ENCODE results near the gene SDHAF3. TPM values are rescaled to one million over a fixed set of nuclear protein-coding genes. Genes with fewer than 3 reads are reported as not detected.

Gene SDHAF3
- total and polyA plus RNA-seq, 2 donors (not counting 1 experiment from before 2014, with no cell fraction given) = 7.3 to 12.6 TPM

DNA sequence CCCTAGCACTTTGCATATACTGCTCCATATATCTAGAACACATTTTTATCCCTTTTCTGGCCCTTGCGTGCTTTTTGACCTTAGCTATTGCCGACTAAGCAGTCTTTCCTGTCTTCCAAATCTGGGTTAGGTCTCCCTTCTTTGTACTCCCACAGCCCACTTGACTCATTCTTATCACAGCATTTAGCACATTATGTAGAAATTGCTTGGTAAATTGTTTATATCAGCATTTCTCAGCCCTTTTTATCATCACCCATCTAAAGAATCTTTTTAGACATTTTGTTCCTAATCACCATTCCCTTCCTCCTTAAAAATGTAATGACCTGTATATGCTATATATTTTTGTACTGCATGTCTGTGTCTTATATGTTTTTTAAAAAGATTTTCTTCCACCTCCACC lies 101.7 kb downstream of the SDHAF3 start:
- TF ChIP-seq EZH2 (IDR thresholded peaks at IDR 0.05; ENCODE audit: low read length, missing control alignments) = no peak
- TF ChIP-seq, protein P1, sequence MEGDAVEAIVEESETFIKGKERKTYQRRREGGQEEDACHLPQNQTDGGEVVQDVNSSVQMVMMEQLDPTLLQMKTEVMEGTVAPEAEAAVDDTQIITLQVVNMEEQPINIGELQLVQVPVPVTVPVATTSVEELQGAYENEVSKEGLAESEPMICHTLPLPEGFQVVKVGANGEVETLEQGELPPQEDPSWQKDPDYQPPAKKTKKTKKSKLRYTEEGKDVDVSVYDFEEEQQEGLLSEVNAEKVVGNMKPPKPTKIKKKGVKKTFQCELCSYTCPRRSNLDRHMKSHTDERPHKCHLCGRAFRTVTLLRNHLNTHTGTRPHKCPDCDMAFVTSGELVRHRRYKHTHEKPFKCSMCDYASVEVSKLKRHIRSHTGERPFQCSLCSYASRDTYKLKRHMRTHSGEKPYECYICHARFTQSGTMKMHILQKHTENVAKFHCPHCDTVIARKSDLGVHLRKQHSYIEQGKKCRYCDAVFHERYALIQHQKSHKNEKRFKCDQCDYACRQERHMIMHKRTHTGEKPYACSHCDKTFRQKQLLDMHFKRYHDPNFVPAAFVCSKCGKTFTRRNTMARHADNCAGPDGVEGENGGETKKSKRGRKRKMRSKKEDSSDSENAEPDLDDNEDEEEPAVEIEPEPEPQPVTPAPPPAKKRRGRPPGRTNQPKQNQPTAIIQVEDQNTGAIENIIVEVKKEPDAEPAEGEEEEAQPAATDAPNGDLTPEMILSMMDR (conservative IDR thresholded peaks at IDR 0.05 in 1 of 2, IDR thresholded peaks at IDR 0.05 in 1 of 2; ENCODE audit: low read depth in 1 of 2, low read length in 2 of 2) = no peak
- no peak overlapping the region for H2AFZ ChIP-seq (ENCODE audit: low read length)
- no peaks in the 10 kb centered on the region for H3K36me3 ChIP-seq (ENCODE audit: control insufficient read depth, insufficient read depth, low read length)
- no peak overlapping the region for H3K4me2 ChIP-seq (ENCODE audit: extremely low read depth, insufficient read depth, low read length)
- no peaks in the 10 kb centered on the region for H3K79me2 ChIP-seq (ENCODE audit: control insufficient read depth, insufficient read depth, low read length)
- no peaks in the 10 kb centered on the region for H3K4me1 ChIP-seq (ENCODE audit: control insufficient read depth, extremely low read depth, insufficient read depth, low read length)
- H3K9me3 ChIP-seq (ENCODE audit: control insufficient read depth, insufficient read depth, low read depth, low read length) = no peaks in the 10 kb centered on the region
- H3K9ac ChIP-seq (ENCODE audit: insufficient read depth, low read length) = no peak overlapping the region
- no peaks in the 10 kb centered on the region for H3K27me3 ChIP-seq (ENCODE audit: control insufficient read depth, insufficient read depth, low read length)
- no peaks in the 10 kb centered on the region for H4K20me1 ChIP-seq (ENCODE audit: control insufficient read depth, extremely low read depth, insufficient read depth, low read length)
- H3K27ac ChIP-seq (ENCODE audit: insufficient read depth, low read length) = no peak overlapping the region
- DNase-seq (ENCODE audit: low read depth in 2 of 2) = no peak
- no peak overlapping the region for H3K4me3 ChIP-seq (replicated peaks in 1 of 4; ENCODE audit: control extremely low read depth in 1 of 4, insufficient read depth in 1 of 4, low read depth in 3 of 4, low read length in 4 of 4)

DNA sequence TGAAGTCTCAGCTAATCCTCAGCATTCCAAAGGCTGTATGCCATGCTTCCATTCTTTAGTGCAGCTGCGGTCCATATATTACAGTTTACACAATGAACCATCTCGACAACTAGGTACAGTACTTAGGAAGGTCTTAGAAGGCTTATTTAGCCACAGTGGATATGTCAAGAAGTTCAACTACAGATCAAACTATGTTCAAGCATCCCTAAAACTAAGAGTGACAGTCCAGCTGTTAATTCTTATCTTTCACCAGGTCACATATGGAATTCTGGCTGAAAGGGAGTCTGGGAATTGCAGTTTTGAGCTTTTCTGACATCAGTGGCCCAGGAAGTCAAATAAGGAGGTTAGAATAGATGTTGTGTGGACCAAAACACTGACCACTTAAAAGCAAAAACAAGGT lies 106.8 kb downstream of the SDHAF3 start:
- DNase-seq (ENCODE audit: low read depth in 2 of 2) = no peak
- Histone ChIP-seq H4K20me1 (ENCODE audit: control insufficient read depth, extremely low read depth, insufficient read depth, low read length) (no peaks in the 10 kb centered on the region), H3K79me2 (ENCODE audit: control insufficient read depth, insufficient read depth, low read length) (no peaks in the 10 kb centered on the region), H3K4me2 (ENCODE audit: extremely low read depth, insufficient read depth, low read length) (no peak overlapping the region), H3K9me3 (ENCODE audit: control insufficient read depth, insufficient read depth, low read depth, low read length) (no peaks in the 10 kb centered on the region), H3K9ac (ENCODE audit: insufficient read depth, low read length) (no peak overlapping the region), H3K27ac (ENCODE audit: insufficient read depth, low read length) (no peak overlapping the region), H2AFZ (ENCODE audit: low read length) (no peak overlapping the region), H3K27me3 (ENCODE audit: control insufficient read depth, insufficient read depth, low read length) (no peaks in the 10 kb centered on the region), H3K4me1 (ENCODE audit: control insufficient read depth, extremely low read depth, insufficient read depth, low read length) (no peaks in the 10 kb centered on the region), H3K36me3 (ENCODE audit: control insufficient read depth, insufficient read depth, low read length) (no peaks in the 10 kb centered on the region), H3K4me3 (replicated peaks in 1 of 4; ENCODE audit: control extremely low read depth in 1 of 4, insufficient read depth in 1 of 4, low read depth in 3 of 4, low read length in 4 of 4) (no peak overlapping the region)
- TF ChIP-seq EZH2 (IDR thresholded peaks at IDR 0.05; ENCODE audit: low read length, missing control alignments) = no peak
- TF ChIP-seq, protein P1 (conservative IDR thresholded peaks at IDR 0.05 in 1 of 2, IDR thresholded peaks at IDR 0.05 in 1 of 2; ENCODE audit: low read depth in 1 of 2, low read length in 2 of 2) = no peak

DNA sequence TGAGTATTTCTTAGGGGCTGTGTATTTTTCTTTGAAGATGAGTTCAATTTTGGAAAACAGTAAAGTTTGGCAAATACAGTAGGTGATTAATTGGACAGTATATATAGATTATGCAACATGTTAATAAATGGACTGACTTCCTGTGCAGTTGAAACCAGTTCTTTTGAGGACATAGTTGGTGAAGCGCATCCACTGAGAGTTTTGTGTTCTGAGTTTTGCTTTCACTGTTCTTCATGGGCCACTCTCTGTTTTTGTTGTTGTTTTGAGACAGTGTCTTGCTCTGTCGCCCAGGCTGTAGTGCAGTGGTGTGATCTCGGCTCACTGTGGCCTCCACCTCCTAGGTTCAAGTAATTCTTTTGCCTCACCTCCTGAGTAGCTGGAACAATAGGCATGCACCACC lies 109.0 kb downstream of the SDHAF3 start:
- no peak for DNase-seq (ENCODE audit: low read depth in 2 of 2)
- H3K27me3 ChIP-seq (ENCODE audit: control insufficient read depth, insufficient read depth, low read length) = no peaks in the 10 kb centered on the region
- no peak overlapping the region for H3K27ac ChIP-seq (ENCODE audit: insufficient read depth, low read length)
- no peaks in the 10 kb centered on the region for H4K20me1 ChIP-seq (ENCODE audit: control insufficient read depth, extremely low read depth, insufficient read depth, low read length)
- H3K4me1 ChIP-seq (ENCODE audit: control insufficient read depth, extremely low read depth, insufficient read depth, low read length) = no peaks in the 10 kb centered on the region
- TF ChIP-seq, protein P1 (conservative IDR thresholded peaks at IDR 0.05 in 1 of 2, IDR thresholded peaks at IDR 0.05 in 1 of 2; ENCODE audit: low read depth in 1 of 2, low read length in 2 of 2) = no peak
- no peak for TF ChIP-seq EZH2 (IDR thresholded peaks at IDR 0.05; ENCODE audit: low read length, missing control alignments)
- H2AFZ ChIP-seq (ENCODE audit: low read length) = no peak overlapping the region
- no peak overlapping the region for H3K4me3 ChIP-seq (replicated peaks in 1 of 4; ENCODE audit: control extremely low read depth in 1 of 4, insufficient read depth in 1 of 4, low read depth in 3 of 4, low read length in 4 of 4)
- H3K36me3 ChIP-seq (ENCODE audit: control insufficient read depth, insufficient read depth, low read length) = no peaks in the 10 kb centered on the region
- no peaks in the 10 kb centered on the region for H3K79me2 ChIP-seq (ENCODE audit: control insufficient read depth, insufficient read depth, low read length)
- no peak overlapping the region for H3K4me2 ChIP-seq (ENCODE audit: extremely low read depth, insufficient read depth, low read length)
- no peaks in the 10 kb centered on the region for H3K9me3 ChIP-seq (ENCODE audit: control insufficient read depth, insufficient read depth, low read depth, low read length)
- no peak overlapping the region for H3K9ac ChIP-seq (ENCODE audit: insufficient read depth, low read length)

Other genes starting within 250 kb of the SDHAF3 start
- gene DLX6, start 112.1 kb upstream of the SDHAF3 start, total RNA-seq = under 0.01 TPM in 1 of 2 replicates, not detected in the other
- not detected in 2 replicates for gene DLX6, start 112.1 kb upstream of the SDHAF3 start, polyA plus RNA-seq
- 0.17 TPM in 1 of 2 replicates, not detected in the other for gene DLX5, start 92.9 kb upstream of the SDHAF3 start, total RNA-seq
- gene DLX5, start 92.9 kb upstream of the SDHAF3 start, polyA plus RNA-seq = 0.06 TPM in 1 of 2 replicates, not detected in the other

All from fibroblast of lung (primary cell).